HepG2 (cell line): Measurements from ENCODE around the gene ZNF442. TPM values are rescaled to one million over a fixed set of nuclear protein-coding genes. Genes with fewer than 3 reads are reported as not detected.
A peak's percentile ranks its signal among the peaks of the same experiment; 100 is the strongest.

ENCODE experiments used
- CEBPG ChIP-seq: IDR thresholded peaks from 2 replicates; pipeline ENCODE4 v1.6.1; 2016
- KAT8 ChIP-seq: IDR thresholded peaks from 2 replicates; pipeline ENCODE4 v1.6.1; 2016; ENCODE audit warnings: missing genetic modification reagents, missing compliant biosample characterization
- NCOA2 ChIP-seq: sonication (generic); formaldehyde crosslinking; IDR thresholded peaks from 2 replicates; pipeline ENCODE4 v1.8.0; 2022; ENCODE audit warnings: inconsistent platforms
- RNF2 ChIP-seq: fragments of 450-650 bp; conservative IDR thresholded peaks from 2 replicates; pipeline ENCODE4 v1.6.1; 2016; ENCODE audit warnings: low read depth
- SIN3A ChIP-seq: IDR thresholded peaks from 2 replicates; pipeline ENCODE4 v1.6.1; 2011; ENCODE audit warnings: low read depth, mild to moderate bottlenecking, control low read depth, low read length, borderline replicate concordance
- SP4 ChIP-seq: sonication (generic); formaldehyde crosslinking; IDR thresholded peaks from 2 replicates; pipeline ENCODE4 v1.8.1; 2023; ENCODE audit warnings: mild to moderate bottlenecking, missing genetic modification reagents
- SP5 ChIP-seq: IDR thresholded peaks from 2 replicates; pipeline ENCODE4 v1.6.1; 2016; ENCODE audit warnings: low read depth, borderline replicate concordance
- TCF7 ChIP-seq: sonication (generic); IDR thresholded peaks from 2 replicates; pipeline ENCODE4 v1.6.1; 2016; ENCODE audit warnings: antibody characterized with exemption, low read depth
- ZFY ChIP-seq: sonication (generic); formaldehyde crosslinking; IDR thresholded peaks from 2 replicates; pipeline ENCODE4 v1.4.0; 2020; ENCODE audit warnings: missing genetic modification reagents
- ZNF441 ChIP-seq: sonication (generic); formaldehyde crosslinking; IDR thresholded peaks from 2 replicates; pipeline ENCODE4 v1.7.0; 2021; ENCODE audit warnings: missing genetic modification reagents, borderline replicate concordance
- polyA plus RNA-seq, 8 experiments: library from polyadenylated mRNA; depleted of rRNA in 3 of 8; stranded (reverse) in 7 of 8; unstranded in 1 of 8; fragments of >200 nt; fragmentation: Illumina TruSeq in 4 of 8; extraction: Trizol in 4 of 8; gene quantifications; 2 replicates each; pipeline versions ENCODE4 v1.2.1 to v1.2.3, GENCODE V29; 2011 to 2016; ENCODE audit warnings: low read depth in 4 of 8, missing spikeins in 1 of 8, mixed read lengths in 1 of 8; ENCODE audit not compliant: insufficient read depth in 1 of 8
- total RNA-seq, 5 experiments: library from RNA; depleted of rRNA; stranded (reverse); fragments of >200 nt; fragmentation: Illumina TruSeq; extraction: Trizol; gene quantifications; 2 replicates each; pipeline ENCODE4 v1.2.3, GENCODE V29; 2016; ENCODE audit warnings: low read depth in 1 of 5
- TF ChIP-seq, protein P1 (sequence below): IDR thresholded peaks from 2 replicates; pipeline ENCODE4 v1.6.1; 2016; ENCODE audit warnings: low read depth, missing genetic modification reagents, missing compliant biosample characterization
- TF ChIP-seq, protein P2 (sequence below): sonication (generic); formaldehyde crosslinking; IDR thresholded peaks from 2 replicates; pipeline ENCODE4 v1.5.1; 2020; ENCODE audit warnings: missing genetic modification reagents, mild to moderate bottlenecking, borderline replicate concordance
- TF ChIP-seq, protein P3 (sequence below): sonication (generic); formaldehyde crosslinking; IDR thresholded peaks from 2 replicates; pipeline ENCODE4 v1.4.0; 2020; ENCODE audit warnings: missing genetic modification reagents, borderline replicate concordance

ZNF442 gene
- total and polyA plus RNA-seq, 2 of the 13 experiments (the other 11 are each of a cell fraction or from before 2014, with no cell fraction given), result 1.0 to 6.0 TPM

DNA sequence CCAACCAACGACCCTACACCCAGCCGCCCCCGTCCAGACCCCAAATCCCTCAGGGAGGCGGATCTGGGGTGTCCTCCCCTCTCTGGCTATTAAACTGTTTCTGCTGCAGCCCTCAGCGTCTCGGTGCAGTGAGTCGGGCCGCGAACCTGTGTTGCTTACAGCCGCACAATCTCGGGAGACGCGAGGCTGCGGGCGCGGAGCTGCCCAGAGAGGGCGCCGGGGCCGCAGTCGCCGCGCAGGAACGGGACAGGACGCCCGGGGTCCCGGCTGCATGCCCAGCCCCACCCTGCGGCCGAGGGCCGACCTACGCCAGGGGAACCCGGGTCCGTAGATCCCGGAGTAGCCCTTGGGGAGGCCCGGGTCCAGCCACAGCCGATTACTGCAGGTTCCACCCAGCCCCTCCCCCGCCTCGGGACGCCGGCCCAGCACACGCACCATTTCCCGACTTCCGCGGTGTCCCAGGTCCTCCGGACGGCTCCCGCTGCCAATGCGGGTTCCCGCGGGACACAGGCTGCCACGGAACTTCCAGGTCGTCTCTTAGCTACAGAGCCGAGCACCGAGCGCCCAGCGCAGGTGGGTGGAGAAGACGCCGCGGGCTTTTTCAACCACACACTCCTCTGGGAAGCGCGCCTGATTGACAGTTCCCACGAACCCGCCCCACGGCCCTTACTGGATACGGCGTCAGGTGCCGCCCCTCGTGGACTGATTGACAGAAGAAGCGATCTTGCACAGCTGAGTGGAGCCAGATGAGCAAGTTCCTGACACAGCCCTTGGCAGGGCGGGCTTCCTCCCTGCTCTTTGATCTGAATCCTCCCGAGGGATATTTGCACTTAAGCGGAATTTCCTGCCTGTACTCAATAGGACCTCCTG lies 35.4 kb upstream of the ZNF442 start, which contains the start of gene ZNF799 (continued):
- TF ChIP-seq SP4 (peak; percentile 81), CEBPG (CRISPR knock-in tag) (peak; percentile 28; the same call in 1 of the 2 replicates), SP5 (peak; percentile 83), TCF7 (peak; percentile 81), KAT8 (peak; percentile 60; the same call in 1 of the 2 replicates), SIN3A (peak; percentile 94; the same call in 1 of the 2 replicates), NCOA2 (CRISPR knock-in tag) (peak; percentile 33; the same call in 1 of the 2 replicates), ZNF441 (peak; percentile 80; the same call in 1 of the 2 replicates), ZFY (peak; percentile 49; the same call in 1 of the 2 replicates), RNF2 (0 out of 2 replicates have a peak, but pooled peaks have one; percentile 31)
- TF ChIP-seq, protein P1, sequence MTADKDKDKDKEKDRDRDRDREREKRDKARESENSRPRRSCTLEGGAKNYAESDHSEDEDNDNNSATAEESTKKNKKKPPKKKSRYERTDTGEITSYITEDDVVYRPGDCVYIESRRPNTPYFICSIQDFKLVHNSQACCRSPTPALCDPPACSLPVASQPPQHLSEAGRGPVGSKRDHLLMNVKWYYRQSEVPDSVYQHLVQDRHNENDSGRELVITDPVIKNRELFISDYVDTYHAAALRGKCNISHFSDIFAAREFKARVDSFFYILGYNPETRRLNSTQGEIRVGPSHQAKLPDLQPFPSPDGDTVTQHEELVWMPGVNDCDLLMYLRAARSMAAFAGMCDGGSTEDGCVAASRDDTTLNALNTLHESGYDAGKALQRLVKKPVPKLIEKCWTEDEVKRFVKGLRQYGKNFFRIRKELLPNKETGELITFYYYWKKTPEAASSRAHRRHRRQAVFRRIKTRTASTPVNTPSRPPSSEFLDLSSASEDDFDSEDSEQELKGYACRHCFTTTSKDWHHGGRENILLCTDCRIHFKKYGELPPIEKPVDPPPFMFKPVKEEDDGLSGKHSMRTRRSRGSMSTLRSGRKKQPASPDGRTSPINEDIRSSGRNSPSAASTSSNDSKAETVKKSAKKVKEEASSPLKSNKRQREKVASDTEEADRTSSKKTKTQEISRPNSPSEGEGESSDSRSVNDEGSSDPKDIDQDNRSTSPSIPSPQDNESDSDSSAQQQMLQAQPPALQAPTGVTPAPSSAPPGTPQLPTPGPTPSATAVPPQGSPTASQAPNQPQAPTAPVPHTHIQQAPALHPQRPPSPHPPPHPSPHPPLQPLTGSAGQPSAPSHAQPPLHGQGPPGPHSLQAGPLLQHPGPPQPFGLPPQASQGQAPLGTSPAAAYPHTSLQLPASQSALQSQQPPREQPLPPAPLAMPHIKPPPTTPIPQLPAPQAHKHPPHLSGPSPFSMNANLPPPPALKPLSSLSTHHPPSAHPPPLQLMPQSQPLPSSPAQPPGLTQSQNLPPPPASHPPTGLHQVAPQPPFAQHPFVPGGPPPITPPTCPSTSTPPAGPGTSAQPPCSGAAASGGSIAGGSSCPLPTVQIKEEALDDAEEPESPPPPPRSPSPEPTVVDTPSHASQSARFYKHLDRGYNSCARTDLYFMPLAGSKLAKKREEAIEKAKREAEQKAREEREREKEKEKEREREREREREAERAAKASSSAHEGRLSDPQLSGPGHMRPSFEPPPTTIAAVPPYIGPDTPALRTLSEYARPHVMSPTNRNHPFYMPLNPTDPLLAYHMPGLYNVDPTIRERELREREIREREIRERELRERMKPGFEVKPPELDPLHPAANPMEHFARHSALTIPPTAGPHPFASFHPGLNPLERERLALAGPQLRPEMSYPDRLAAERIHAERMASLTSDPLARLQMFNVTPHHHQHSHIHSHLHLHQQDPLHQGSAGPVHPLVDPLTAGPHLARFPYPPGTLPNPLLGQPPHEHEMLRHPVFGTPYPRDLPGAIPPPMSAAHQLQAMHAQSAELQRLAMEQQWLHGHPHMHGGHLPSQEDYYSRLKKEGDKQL (CRISPR knock-in tag), result 0 out of 2 replicates have a peak, but pooled peaks have one; percentile 15
- TF ChIP-seq, protein P2, sequence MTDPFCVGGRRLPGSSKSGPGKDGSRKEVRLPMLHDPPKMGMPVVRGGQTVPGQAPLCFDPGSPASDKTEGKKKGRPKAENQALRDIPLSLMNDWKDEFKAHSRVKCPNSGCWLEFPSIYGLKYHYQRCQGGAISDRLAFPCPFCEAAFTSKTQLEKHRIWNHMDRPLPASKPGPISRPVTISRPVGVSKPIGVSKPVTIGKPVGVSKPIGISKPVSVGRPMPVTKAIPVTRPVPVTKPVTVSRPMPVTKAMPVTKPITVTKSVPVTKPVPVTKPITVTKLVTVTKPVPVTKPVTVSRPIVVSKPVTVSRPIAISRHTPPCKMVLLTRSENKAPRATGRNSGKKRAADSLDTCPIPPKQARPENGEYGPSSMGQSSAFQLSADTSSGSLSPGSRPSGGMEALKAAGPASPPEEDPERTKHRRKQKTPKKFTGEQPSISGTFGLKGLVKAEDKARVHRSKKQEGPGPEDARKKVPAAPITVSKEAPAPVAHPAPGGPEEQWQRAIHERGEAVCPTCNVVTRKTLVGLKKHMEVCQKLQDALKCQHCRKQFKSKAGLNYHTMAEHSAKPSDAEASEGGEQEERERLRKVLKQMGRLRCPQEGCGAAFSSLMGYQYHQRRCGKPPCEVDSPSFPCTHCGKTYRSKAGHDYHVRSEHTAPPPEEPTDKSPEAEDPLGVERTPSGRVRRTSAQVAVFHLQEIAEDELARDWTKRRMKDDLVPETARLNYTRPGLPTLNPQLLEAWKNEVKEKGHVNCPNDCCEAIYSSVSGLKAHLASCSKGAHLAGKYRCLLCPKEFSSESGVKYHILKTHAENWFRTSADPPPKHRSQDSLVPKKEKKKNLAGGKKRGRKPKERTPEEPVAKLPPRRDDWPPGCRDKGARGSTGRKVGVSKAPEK (CRISPR knock-in tag), result no peak
- TF ChIP-seq, protein P3, sequence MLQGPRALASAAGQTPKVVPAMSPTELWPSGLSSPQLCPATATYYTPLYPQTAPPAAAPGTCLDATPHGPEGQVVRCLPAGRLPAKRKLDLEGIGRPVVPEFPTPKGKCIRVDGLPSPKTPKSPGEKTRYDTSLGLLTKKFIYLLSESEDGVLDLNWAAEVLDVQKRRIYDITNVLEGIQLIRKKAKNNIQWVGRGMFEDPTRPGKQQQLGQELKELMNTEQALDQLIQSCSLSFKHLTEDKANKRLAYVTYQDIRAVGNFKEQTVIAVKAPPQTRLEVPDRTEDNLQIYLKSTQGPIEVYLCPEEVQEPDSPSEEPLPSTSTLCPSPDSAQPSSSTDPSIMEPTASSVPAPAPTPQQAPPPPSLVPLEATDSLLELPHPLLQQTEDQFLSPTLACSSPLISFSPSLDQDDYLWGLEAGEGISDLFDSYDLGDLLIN (CRISPR knock-in tag), result no peak
